Smooth muscle cell of the brain vasculature (primary cell): ENCODE data around the gene PALMD.
A peak's percentile ranks its signal among the peaks of the same experiment; 100 is the strongest.

ENCODE experiments used
- DNase-seq: peaks from one replicate; pipeline ENCODE4 v3.0.0-alpha.2; 2012; ENCODE audit warnings: low read depth, low spot score

PALMD gene

DNA sequence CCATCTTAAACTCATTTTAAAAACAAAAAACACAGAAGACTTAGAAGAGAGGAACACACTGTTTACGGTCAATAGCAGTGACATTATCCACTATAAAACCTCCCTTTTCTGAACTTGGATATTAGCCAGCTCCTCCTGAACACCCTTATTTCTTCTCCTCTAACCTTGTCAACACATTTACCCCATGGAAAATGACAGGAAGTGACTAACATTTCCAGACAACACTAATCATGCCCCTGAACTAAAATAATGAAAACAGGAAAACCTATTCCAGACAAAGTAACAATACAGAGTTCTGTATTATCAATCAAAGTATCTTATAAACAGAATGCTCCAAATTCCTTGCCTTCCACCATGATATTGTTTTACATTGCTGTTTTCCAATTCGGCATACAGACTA lies 45.3 kb downstream of the PALMD start:
- DNase-seq: no peak

DNA sequence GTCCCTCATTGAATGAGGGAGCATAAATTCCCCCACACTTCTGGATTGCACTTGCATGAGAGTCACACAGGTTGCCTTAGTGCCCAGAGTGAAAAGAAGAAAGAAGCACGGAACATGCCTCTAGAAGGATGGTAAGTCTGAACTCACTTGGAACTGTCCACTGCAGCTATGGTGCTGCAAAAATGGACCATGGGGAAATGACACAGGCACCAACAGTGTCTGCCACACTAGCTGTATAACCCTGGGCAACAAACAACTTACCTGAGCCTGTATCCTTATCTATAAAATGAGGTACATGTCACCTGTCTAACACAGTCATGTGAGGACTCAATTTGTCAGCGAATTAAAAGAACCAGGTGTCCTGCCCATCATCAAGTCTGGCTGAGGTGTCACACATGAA lies 50.7 kb downstream of the PALMD start:
- DNase-seq: no peak

DNA sequence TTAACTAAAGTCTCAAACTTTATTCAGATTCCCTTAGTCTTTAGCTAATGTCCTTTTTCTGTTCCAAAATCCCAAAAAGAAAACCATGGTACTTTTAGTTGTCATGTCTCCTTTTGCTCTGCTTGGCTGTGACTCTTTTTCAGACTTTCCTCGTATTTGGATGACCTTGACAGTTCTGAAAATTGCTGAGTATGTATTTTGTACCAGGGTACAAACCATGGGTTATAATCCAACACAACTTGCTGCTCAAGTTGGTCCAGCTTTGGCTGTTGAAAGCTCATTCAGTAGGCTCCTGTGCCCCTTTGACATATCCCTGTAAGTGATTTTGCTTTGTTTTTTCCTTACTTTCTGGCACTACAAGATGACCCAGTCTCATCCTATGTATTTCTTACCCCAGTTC lies 51.7 kb downstream of the PALMD start:
- DNase-seq: no peak

DNA sequence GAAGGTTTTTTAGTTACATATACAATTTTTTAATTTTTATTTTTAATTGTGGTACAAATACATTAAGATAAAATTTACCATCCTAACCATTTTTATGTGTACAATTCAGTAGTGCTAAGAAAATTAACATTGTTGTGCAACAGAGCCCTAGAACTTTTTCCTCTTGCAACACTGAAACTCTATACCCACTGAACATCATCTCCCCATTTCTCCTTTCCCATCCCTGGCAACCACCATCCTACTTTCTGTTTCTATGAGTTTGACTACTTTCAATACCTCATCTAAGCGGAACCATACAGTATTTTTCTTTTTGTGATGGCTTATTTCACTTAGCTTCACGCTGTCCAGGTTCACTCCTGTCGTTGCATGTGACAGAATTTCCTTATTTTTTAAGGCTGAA lies 54.1 kb downstream of the PALMD start:
- no peak for DNase-seq

DNA sequence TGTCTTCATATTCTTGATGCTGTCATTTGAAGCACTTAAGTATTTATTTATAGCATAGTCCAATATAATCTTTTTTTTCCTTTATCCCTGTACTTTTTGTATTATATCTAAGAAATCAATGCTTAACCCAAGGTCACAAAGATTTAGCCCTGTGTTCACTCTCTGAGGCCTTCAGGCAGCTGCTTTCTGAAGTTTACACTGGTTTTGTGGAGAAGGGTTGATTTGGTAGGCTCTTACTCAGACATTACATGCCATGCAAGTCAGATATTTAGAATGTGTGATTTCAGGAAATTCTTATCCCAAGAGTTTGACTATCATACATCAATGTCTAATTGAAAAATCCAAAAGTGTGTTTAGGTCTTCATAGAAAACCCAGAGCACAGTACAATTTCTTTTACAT lies 56.3 kb downstream of the PALMD start:
- no peak for DNase-seq

DNA sequence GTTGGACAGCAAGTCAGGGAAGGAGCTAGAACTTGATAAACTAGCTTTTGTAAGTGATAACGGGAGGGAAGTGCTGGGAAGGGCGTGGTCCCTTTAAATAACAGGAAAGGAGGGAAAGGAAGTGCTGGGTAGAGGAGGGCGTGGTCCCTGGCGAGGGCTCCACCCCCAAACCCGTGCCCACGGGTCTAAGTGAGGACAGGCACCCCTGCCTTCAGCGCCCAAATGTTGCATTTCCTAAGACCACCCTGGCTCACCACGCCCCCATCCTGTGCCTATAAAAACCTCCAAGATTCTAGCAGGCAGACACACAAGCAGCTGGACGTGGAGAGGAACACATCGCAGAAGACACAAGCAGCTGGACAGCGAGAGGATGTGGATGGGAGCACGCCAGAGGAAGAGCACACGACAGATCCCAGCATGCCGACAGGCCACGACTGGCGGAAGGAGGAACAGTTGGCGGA lies 58.5 kb downstream of the PALMD start:
- no peak for DNase-seq

DNA sequence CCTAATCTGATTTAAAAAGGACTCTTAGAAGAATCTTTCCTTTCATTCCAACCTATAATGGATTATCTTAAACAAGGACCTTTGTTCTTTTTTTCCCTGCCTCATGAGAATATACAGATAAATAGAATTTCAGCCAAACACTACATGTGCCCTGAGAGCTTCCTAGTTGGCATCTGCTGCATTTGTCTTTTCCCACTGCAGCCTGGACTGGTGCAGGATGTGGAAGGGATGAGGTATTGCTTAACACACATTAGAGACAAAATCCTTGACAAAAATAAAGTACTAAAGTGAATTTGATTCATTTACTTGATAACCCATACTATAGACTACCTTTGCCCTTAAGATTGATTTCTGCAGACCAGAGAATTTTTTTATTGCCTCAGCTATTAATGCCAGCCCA lies 59.5 kb downstream of the PALMD start:
- no peak for DNase-seq

DNA sequence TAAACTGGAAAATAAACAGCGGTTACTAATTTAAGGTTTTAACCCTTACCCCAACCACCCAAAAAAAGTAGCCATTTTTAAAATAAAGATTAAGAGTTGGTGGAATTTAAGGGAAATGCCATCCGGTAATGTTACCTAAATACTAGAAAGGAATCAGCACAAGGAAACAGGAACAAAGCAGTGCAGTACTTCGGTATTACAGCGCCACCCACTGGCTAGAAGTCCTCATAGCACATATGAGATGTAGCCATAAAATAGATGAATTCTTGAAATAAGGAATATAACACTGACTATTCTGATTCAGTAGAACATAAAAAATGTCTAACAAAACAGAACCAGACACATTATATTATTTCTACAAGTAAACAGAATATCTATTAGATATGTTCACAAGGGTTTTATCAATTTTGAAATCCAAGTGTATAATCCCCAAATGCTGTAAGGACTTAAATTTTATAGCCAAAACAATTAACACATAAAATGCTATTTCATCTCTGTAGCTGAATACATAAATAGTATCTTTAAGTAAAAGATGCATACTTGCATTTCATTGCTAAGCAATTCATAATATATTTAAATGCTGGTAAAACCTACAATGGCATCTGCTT lies 61.7 kb downstream of the PALMD start:
- DNase-seq: peak; percentile 41

DNA sequence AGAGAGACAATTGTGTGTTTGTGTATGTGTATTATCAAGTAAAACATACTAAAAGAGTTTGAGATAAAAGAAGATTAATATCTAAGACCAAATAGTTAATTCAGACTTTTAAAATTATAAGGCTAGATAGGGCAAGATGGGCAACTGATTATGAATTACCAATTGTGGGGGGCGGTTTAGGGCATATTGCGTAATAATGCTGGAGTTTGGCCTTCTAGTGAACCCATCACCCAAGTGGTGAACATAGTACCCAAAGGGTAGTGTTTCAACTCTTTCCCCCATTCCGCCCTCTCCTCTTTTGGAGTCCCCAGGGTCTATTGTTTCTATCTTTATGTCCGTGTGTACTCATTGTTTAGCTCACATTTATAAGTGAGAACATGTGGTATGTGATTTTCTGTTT lies 65.1 kb downstream of the PALMD start:
- no peak for DNase-seq

DNA sequence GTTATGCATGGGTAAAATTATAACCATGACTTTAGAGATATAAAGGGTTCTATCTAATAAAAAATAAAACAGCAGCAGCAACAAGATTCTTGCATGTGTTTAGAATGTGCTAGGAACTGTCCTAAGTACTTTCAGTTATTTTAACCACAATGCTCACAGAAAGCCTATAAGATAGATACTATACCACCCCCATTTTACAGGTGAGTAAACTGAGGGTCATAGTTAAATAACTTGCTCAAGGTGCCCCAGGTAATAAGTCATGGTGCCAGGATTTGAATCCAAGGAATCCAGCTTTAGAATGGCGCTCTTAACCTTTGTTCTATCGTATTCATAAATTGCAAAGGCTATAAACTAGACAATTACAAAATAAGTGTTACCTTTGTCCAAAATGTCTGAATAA lies 67.1 kb downstream of the PALMD start:
- no peak for DNase-seq

DNA sequence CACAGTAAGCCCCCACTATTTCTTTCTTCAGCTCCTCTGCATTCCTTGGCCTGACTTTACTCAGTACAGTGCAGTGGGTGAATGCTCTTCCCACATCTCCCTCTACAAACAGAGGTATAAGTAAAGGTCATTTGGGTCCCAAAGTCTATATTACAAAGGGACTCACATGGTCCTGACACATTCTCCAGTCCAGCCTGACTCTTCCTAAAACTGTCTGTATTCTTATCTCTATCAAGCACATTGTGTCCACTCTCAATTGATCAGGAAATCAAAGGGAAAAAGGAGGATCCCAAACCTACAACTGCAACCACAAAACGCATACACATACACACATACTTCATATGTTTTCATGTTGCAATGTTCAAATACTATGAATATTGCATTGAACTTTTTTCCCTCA lies 71.1 kb downstream of the PALMD start:
- no peak for DNase-seq

DNA sequence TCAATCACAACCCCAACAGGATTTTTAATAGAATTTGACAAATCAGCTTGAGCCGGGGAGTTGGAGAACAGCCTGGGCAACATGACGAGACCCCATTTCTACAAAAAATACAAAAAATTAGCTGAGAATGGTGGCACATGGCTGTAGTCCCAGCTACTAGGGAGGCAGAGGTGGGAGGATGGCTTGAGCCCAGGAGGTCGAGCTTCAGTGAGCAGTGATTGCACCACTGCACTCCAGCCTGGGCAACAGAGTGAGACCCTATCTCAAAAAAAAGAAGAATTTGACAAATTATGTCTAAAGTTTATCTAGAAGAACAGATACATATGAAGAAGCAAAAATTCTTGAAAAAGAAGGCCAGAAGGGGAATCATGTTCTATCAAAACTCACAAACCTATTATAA lies 77.3 kb downstream of the PALMD start:
- DNase-seq: no peak

DNA sequence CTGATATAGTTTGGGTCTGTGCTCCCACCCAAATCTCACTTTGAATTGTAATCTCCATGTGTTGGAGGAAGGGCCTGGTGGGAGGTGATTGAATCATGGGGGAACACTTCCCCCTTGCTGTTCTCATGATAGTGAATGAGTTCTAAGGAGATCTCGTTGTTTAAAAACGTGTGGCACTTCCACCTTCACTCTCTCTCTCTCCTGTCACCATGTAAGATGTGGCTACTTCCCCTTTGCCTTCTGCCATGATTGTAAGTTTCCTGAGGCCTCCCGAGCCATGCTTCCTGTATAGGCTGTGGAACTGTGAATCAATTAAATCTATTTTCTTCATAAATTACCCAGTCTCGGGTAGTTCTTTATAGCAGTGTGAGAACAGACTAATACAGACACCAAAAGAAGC lies 80.1 kb downstream of the PALMD start:
- no peak for DNase-seq

DNA sequence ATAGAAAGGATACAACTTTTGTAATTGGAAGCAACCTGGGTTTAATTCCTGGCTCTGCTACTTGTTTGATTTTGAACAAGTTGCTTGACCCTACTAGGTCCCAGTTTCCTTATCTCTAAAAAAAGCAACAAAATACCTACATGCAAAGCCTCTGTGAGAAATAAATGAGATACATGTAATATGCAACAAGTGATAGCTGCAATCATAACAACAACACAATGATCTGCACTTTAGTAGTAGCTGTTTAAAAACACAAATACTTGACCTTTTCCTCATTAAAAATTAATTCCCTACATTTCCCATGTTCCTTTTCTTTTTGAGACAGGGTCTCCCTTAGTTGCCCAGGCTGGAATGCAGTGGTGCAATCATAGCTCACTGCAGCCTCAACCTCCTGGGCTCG lies 80.5 kb downstream of the PALMD start:
- DNase-seq: no peak

DNA sequence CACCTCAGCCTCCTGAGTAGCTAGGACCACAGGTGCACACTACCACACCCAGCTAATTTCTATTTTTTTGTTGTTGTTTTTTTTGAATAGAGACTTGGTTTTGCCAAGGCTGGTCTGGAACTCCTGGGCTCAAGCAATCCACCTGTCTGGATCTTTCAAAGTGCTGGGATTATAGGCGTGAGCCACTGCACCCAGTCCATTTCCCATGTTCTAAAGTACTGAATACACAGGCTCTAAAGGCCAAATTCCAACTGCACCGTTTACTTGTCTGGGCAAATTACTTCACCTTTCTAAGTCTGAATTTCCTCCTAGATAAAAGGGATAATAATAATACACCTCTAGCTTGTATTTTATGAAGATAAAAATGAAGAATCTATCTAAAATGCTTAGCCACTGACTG lies 80.9 kb downstream of the PALMD start:
- DNase-seq: no peak

DNA sequence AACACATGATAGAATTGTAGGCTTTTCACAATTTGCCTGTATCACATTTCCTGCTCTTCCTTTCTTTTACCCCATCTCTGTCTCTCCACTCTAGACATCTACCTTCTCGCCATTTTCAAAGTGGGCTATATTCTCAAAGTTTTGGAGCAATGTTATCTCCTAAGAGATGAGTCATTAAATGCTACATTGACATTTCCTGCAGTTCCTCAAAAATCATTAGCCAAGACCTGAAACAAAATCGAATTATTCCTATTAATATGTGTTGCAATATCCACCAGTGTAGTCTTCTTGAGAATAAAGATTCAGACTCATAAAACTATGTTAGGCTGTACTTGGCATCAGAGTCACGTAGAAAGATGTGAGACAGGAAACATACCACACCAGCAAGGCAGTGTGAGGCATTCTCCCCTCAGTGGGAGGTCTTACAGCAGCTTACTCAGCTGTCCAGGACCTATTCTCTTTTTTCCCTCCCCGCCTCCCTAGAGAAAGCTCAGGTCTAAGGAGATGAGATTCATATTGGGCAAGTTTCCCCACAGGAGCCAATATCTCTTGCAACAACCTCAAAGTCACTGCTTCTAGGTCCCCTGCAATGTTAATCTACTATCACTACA lies 81.8 kb downstream of the PALMD start:
- DNase-seq: peak; percentile 84

DNA sequence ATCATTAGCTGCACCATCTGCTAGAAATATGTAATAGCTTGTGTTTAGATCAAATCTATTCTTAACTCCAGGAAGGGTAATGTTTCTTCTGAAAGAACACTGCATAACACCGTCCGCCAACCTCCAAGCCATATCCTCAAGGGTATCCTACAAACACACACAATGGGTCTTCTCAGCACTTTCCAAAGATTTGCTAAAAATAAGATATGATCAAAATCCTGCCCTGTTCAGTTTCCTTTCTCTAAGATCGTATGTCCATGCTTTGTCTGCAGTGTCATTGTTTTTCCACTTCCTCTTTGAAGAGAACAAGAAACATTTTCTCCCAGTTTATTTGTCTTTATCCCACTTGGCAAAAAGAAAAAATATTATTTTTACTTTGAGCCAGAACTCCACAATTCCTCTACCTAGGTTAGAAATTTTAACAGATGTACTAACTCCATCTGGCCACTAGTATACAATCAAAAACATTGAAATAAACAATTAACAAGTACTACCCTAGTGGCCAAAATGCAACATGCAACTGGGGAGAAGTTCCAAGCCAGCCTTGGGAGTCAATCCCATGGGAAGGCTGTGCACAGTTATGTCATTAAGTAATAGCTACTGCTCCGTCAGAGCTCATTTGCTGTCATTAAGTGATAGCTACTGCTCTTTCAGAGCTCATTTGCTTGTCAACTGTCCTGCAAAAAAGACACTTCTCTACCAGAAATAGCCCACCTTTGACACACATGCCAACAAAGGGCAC lies 82.8 kb downstream of the PALMD start:
- peak; percentile 23 for DNase-seq

DNA sequence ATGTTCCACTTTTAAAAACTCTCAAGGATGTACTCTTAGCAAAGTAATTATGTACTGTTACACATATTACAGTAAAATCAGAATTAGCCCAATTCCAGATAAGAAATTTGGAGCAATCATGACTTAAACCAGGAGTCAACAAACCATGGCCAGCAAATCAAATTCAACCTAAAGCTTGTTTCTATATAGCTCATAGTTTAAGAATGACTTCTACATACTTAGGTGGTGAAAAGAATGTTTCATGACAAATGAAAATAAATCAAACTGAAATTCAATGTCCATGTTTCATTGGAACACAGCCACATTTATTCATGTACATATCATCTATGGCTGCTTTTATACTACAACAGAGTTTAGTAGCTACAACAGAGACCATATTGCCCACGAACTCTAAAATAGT lies 85.5 kb downstream of the PALMD start:
- no peak for DNase-seq

DNA sequence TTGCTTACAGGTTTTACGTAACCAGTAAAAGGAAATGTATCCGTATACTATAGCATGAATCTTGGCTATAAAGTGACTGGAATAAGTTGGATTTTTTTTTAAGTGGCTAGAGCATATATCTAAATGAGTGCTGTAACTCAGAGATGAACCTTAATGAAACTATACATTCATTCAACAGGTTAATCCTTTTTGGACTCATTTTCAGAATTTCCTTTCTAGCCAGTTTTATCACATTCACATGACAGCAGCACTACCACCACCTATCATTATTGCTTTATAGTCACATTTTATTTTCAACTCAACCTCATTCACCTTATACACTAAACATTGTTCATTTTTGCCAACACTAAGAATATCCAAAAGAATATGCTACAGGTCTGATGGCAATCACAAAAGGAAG lies 89.9 kb downstream of the PALMD start:
- no peak for DNase-seq

DNA sequence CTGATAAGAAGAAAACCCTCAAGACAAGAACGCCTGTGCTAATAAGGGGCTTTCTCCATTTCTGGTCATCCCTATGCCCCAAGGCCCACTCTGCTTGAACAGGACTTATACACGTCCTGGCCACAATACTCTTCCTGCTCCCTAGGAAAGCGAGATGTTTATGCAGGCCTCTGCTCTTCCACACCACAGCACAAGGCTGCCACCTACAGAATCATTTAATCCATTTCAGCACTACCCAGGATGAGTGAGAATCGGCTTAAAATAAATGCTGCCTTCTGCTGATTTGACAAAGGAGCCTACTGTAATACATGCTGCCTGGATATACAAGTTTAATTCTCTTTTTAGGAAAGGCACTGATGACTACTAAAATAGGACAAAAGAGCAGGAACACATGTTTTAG lies 91.1 kb downstream of the PALMD start:
- peak; percentile 62 for DNase-seq

DNA sequence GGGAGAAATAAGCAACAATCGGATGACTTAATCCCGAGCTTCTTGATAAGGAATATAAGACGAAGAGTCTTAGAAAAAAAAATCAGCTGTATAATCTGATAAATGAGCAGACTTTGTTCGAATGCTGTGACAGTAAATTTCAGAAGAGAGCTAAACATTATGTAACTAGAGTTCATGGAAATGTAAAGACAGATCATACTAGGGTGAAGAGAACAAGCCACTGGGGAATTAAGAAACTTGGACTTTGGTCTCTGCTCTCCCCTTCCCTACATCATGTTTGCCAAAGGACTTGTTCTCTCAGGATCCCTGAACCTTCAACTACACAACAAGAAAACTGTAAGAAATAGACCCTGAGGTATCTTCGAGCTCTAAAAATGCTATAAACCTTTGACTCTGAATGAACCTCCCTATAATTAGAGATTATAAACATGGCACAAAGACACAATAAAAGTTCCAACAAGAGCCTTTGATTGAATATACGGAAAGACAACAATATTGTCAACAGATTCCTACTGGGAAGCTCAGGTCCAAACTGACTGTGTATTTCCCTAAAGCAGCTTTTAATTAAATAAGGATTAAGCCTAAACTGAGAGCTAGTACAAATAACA lies 93.0 kb downstream of the PALMD start:
- no peak for DNase-seq

DNA sequence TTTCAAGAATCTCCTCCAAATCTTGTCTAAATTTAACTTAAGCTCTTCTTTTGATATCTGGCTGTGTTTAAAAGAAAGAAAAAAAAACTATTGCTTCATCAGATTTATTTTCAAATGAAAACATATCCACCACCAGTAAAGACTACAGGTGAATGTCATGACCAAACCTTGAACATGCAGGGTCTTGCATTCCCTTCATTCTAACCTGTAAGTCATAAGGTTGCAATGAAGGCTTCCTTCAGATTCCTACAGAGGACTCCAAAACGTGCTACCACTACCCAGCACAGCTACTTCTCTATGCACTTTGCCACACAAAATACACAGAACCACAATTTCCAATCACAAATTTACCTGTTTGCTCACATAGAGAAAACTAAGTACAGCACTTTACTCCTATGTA lies 94.2 kb downstream of the PALMD start:
- no peak for DNase-seq
